PFSK-1 (cell line): Measurements from ENCODE around the gene EFR3B.

ENCODE experiments used
- FOXP2 ChIP-seq: optimal IDR thresholded peaks from 2 replicates; pipeline ENCODE3; 2011; ENCODE audit warnings: borderline replicate concordance, control low read depth, inconsistent platforms; ENCODE audit not compliant: insufficient read depth; ENCODE audit errors: extremely low read length, extremely low read depth
- POLR2AphosphoS5 ChIP-seq: IDR thresholded peaks from 2 replicates; pipeline ENCODE4 v1.6.1; 2012; ENCODE audit warnings: low read depth, mild to moderate bottlenecking, control low read depth, low read length, moderate library complexity
- REST ChIP-seq, 2 experiments: IDR thresholded peaks; 2 replicates each; pipeline versions ENCODE4 v1.6.1 to v1.8.0; 2011 to 2012; ENCODE audit warnings: low read depth in 2 of 2, low read length in 2 of 2, control low read depth in 1 of 2, inconsistent platforms in 1 of 2, mild to moderate bottlenecking in 1 of 2, moderate library complexity in 1 of 2; ENCODE audit not compliant: insufficient read depth in 1 of 2
- SIN3A ChIP-seq: IDR thresholded peaks from 2 replicates; pipeline ENCODE4 v1.6.1; 2012; ENCODE audit warnings: mild to moderate bottlenecking, low read length, moderate library complexity, borderline replicate concordance; ENCODE audit not compliant: insufficient read depth
- TAF1 ChIP-seq: IDR thresholded peaks from 2 replicates; pipeline ENCODE4 v1.6.1; 2012; ENCODE audit warnings: low read length, control low read depth, borderline replicate concordance; ENCODE audit not compliant: insufficient read depth

Gene EFR3B

DNA sequence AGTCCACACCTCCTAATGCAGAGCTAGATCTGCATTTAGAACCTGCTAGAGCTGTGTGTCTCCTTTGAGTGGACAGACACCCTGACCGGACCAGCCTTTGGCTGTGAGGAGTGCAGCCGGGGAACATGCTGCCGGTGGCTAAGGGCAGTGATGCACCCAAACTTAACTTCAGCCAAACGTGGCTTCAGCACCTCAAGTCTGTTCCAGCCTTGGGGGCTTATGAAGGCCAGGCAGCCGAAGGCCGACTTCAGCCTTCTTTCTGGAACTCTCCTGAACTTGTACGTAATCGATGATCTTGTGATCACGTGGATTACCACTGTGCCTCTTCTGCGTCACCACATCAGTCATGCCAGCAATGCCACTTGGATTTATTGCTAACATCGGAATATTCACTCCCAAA, 77.4 kb downstream of the EFR3B start:
- TF ChIP-seq TAF1, result no peak
- no peak for TF ChIP-seq FOXP2
- no peak for TF ChIP-seq SIN3A
- no peak for TF ChIP-seq POLR2AphosphoS5
- no peak for TF ChIP-seq REST (IDR thresholded peaks at IDR 0.05; ENCODE audit: insufficient read depth in 1 of 2, low read depth in 2 of 2, low read length in 2 of 2)

DNA sequence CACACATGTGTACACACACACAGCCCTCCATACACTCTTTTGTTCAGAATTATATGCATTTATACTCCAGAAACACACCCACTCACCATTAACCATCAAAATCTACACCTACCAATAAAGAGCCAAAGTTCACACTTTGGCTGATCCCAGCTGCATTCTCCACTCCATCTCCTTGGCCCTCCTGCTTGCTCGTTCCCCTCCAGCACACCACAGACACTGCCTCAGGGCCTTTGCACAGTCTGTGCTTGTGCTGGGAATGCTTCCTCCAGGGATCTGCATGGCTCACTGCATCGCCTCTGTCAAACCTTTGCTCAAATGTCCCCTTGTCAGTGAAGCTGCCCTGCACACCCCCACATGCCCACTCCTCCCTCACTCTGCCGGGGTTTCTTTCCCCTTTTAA, 80.5 kb downstream of the EFR3B start:
- TF ChIP-seq REST (IDR thresholded peaks at IDR 0.05; ENCODE audit: insufficient read depth in 1 of 2, low read depth in 2 of 2, low read length in 2 of 2) (no peak), FOXP2 (no peak), POLR2AphosphoS5 (no peak), SIN3A (no peak), TAF1 (no peak)

GRCh38 chr2:25123682-25124081, 81.8 kb downstream of the EFR3B start:
- TF ChIP-seq TAF1, result no peak
- TF ChIP-seq POLR2AphosphoS5, result no peak
- no peak for TF ChIP-seq SIN3A
- no peak for TF ChIP-seq FOXP2
- no peak for TF ChIP-seq REST (IDR thresholded peaks at IDR 0.05; ENCODE audit: insufficient read depth in 1 of 2, low read depth in 2 of 2, low read length in 2 of 2)

DNA sequence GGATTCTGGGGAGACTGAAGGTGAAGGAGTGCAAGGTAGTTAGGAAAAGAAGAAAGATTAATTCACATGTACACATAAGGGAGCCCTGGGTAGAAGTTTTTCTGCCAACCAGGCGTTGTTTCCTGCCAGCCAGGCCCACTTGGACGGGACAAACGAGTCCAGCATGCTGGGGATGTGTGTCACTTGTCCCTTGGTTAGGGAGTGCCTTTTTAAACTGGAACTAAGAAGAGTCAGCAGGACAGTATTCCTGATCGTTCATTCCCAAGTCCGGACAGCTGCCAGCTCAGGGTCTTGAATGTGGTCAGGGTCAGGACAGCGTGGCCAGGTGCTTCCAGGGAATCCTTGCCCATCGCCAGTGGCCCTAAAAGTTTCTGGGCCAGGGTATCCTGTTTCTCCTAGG, 83.3 kb downstream of the EFR3B start:
- TF ChIP-seq POLR2AphosphoS5, result no peak
- TF ChIP-seq TAF1, result no peak
- no peak for TF ChIP-seq FOXP2
- TF ChIP-seq SIN3A, result no peak
- no peak for TF ChIP-seq REST (IDR thresholded peaks at IDR 0.05; ENCODE audit: insufficient read depth in 1 of 2, low read depth in 2 of 2, low read length in 2 of 2)

DNA sequence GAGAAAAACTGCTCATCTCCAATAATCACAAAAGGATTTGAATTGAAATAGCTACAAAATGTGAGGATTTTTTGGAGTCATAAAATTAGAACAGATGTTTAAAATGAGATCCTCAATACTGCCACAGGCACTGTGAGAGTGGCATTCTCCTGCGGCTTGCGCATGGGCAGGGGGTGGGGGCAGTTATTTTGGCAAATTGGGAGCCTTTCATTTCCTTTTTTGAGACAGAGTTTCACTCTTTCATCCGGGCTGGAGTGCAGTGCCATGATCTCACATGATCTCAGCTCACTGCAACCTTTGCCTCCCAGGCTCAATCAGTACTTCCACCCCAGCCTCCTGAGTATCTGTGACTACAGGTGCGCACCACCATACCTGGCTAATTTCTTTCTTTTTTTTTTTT, 84.1 kb downstream of the EFR3B start:
- TF ChIP-seq TAF1 (no peak), REST (IDR thresholded peaks at IDR 0.05; ENCODE audit: insufficient read depth in 1 of 2, low read depth in 2 of 2, low read length in 2 of 2) (no peak), FOXP2 (no peak), POLR2AphosphoS5 (no peak), SIN3A (no peak)
